HT1080 (cell line): ENCODE measurements around the gene CAND1. TPM values are rescaled to one million over a fixed set of nuclear protein-coding genes. Genes with fewer than 3 reads are reported as not detected.

Experiments used
- DNase-seq: peaks from one replicate; pipeline ENCODE4 v3.0.0-alpha.2; 2015; ENCODE audit warnings: low read depth
- total RNA-seq: library from RNA; depleted of rRNA; stranded (reverse); fragments of >200 nt; shearing (Covaris generic); gene quantifications from 2 replicates; pipeline ENCODE4 v1.2.3, GENCODE V29; 2014

CAND1 gene
- total RNA-seq, 1 experiment from 2014 or later = 123 TPM

GRCh38 chr12:67280088-67280487, 10.9 kb downstream of the CAND1 start:
- no peak for DNase-seq

DNA sequence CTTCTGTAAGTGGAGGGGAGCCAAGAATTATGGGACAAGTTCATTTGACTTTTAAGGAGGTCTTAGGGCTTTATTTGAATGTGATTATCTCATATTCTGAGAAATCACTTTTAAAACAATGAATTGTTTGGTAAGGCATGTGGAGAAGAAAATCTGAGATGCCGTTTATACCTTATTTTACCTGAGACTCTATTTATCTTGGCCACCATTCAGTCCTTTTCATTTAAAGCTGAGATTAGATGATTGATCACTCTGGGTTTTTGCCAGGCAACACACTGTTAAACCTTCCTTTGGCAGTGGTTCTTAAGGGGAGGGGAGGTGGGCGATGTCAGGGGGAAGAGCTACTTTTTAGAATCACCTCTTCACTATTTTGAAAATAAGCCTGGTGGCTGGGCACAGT, 11.4 kb downstream of the CAND1 start:
- no peak for DNase-seq

GRCh38 chr12:67284561-67284960, 15.4 kb downstream of the CAND1 start:
- no peak for DNase-seq

GRCh38 chr12:67286257-67286656, 17.1 kb downstream of the CAND1 start:
- no peak for DNase-seq

DNA sequence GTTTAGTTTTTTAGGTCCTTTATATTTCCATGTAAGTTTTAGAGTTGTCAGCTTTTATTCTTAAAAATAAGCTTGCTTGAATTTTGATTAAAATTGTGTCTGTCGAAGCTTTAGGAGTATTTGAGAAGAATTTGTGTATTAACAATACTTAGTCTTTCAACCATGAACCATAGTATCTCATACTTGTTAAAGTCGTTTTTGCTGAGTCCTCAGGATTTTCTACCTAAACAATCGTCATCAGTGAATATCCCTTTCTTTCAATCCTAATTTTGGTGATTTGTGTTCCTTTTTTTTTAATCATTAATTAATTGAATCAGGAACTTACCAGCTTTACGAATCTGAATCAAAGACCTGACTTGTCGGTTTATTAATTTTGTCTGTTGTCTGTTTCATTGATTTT, 18.2 kb downstream of the CAND1 start:
- no peak for DNase-seq

GRCh38 chr12:67288561-67288960, 19.4 kb downstream of the CAND1 start:
- no peak for DNase-seq

- no peak for DNase-seq
Observed at GRCh38 chr12:67290378-67290777, 21.2 kb downstream of the CAND1 start.

DNA sequence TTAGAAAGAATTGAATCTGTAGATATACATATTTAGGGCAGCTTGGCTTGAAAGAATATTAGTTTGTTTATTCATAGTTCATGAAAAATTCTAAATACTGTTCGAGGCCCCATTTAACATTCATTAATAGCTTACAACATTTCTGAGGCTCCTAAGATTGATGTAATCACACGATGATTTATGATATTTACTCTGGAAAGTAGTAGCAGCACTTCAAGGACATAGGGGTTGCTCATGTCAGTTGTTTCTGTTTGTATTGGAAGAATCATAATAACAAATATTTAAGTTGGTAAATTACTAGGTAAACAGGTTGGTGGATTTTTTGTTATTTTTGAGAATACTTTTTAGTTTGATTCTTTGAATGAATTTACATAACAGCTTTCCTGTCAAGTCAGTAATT, 30.4 kb downstream of the CAND1 start:
- no peak for DNase-seq

DNA sequence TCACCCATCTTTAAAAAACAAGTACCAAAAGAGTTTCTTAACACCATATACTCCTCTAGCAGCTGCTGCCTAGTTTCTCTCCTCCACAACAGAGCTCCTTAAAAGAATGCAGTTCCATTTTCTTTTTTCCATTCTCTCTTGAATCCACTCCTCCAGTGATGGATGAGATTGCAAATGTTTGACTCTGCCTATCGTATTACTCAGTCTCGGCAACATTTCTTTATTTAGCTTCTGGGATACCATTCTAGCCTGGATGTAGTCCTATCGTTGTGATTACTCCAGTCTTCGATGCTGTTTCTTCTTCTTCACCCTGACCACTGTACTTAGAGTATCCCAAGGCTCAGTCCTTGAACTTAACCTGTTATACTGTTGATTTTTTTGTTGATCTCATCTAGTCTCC, 30.8 kb downstream of the CAND1 start:
- DNase-seq = no peak

DNA sequence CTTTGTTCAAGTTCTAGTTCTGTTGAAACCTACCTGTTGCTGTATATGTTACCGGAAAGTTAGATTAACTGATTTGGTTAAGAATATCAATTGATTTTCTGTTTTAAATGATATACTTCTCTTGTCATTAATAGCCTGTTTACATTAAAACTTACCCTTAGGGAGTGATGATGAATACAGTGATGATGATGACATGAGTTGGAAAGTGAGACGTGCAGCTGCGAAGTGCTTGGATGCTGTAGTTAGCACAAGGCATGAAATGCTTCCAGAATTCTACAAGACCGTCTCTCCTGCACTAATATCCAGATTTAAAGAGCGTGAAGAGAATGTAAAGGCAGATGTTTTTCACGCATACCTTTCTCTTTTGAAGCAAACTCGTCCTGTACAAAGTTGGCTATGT, 33.0 kb downstream of the CAND1 start:
- no peak for DNase-seq

GRCh38 chr12:67305544-67305943, 36.4 kb downstream of the CAND1 start:
- DNase-seq = no peak

DNA sequence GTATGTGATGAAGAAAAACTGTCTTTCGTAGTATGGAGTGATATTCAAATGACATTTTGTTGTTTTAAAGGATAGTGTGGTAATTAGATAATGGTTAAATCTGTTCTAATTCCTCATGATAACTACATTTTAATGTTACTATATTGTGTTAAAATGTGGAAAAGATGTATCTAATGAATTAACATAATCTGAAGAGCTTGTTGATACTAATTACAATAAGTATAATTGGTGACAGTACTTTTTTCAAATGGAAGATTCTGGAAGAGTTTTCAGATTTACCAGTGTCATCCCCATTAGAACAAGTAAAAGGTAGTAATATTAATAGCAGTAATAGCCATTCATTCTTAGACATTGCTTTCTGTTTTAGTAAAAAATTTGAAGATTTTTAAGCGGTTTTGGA, 37.6 kb downstream of the CAND1 start:
- no peak for DNase-seq

DNA sequence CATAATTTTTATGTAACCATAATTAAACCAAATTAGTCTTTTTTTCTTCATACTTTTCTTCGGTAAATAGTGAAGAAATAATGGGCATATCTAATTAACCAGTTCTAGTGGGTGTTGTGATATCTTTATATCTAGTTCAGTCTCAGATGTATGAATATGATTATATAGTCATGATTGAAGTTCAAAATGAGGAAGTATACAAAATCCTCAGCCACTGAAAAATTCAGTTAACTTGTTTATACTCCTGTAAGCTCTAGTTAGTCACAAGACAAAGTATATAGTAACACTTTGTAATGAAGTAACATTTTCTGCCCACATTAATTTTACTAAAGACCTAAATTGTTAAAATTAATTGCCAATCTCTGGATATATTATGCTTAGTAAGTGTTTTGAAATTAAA, 46.5 kb downstream of the CAND1 start:
- DNase-seq = no peak

DNA sequence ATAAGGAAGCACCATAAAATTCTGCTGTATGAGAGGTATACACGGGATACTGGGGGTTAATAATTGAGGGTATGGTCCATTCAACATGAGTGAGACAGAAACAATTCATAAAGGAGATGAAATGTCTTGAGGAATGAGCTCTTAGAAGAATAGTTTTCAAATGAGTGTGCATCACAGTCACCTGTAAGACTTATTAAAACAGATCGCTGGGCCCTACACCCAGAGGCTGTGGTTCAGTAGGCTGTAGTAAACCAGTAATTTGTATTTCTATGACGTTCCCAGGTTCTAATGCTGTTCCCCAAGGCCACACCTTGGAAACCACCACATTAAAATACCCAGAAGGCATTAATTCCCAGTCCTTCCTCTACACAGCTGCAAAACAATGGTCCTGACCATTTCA, 49.6 kb downstream of the CAND1 start:
- no peak for DNase-seq

DNA sequence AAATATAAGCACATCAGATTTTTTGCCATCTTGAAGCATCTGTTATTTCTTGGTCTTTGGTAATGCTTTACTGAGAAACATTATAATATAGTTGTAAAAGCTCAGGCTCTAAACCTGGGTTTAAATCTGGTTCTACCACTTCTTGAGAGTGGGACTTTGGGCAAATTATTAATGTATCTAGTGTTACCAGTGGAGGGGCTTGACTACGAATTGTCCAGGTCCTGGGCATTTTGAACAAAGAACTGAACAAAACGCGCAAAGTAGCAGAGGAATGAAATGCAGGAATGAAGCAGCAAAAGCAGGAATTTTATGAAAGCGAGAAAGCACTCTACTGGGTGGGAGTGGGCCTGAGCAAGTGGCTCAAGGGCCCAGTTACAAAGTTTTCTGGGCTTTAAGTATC, 50.8 kb downstream of the CAND1 start:
- DNase-seq = no peak

- peak; percentile 24 for DNase-seq
Observed at GRCh38 chr12:67320614-67321295, 51.6 kb downstream of the CAND1 start.

DNA sequence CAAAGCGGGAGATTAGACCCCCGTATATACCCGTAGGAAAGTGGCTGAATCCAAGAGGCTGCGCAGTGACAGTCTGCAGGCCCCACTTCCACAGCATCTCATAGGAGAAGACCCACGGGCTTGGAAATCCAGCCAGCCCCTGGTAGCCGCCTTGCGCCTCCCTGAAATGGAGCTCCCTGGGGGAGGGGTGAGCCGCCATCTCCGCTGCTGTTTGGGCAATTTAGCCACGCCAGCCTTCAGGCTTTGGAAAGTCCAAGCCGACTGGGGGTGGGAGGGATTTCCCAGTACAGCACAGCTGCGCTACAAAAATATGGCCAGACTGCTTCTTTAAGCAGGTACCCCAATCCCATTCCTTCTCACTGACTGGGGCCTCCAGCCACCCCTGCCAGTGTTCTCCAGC, 53.4 kb downstream of the CAND1 start:
- DNase-seq = no peak

DNA sequence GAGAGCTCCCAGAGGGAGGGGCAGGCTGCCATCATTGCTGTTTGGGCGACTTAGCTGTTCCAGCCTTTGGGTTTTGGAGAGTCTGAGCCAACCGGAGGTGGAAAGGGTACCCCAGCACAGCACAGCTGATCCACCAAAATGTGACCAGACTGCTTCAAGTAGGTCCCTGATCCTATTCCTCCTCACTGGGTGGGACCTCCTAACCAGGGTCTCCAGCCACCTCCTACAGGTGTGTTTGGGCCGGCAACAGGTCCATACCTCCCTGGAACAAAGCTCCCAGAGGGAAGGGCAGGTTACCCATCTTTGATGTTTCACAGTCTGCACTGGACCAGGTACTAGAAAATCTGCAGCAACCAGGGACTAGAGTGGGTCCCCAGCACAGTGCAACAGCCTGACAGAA, 53.8 kb downstream of the CAND1 start:
- no peak for DNase-seq

- DNase-seq = no peak
Observed at GRCh38 chr12:67326637-67327036, 57.5 kb downstream of the CAND1 start.

DNA sequence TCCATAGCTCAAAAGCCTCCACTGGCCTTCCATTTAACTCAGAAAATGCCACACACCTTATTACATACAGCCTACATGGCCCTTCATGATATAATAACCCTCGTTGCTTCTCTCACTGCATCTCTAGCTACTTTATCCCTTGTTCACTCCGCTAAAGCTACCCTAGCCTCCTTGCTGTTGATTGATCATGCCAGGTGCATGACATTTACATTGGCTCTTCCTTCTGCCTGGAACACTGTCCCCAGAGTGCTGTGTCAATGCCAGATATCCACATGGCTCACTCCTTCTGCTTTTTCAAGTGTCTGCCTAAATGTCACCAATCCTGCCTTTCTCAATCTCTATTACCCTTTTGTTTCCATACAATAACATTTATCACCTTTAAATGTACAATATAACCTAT, 58.3 kb downstream of the CAND1 start:
- no peak for DNase-seq

DNA sequence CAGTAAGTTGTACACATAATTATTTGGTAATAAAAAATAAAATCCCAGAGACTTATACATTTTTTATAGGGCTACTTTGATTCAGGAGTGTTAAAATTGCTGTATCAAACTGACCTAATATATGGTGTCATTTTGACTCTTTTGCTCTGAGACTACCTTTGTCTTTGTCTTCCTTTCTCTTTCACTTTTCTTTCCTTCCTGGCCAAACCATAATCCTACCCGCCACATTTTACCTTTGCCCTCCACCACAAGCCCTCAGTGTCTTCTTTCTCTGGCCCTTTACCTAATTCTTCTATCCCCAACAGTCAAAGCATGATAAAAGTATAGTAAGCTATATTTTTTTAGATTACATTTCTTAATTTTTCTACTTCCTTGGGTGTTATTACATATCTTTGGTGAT, 62.0 kb downstream of the CAND1 start:
- no peak for DNase-seq

DNA sequence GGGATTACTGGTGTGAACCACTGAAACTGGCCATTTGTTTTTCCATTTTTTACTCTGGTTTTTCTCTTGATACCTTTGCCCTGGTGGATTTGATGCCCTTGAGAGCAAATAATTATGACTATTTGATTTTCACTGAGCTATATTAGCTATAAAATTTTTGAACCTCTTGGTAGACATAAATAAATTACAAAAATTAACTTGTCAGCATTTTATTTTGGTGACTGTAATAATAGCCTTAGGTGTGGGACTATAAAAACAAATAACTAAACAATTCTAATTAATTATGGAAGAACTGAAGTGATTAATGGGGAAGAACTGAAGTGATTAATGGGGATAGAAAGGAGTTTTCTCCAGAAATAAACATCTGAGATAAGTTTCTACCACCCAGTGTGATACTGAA, 62.7 kb downstream of the CAND1 start:
- DNase-seq = no peak

- DNase-seq = no peak
Observed at GRCh38 chr12:67333649-67334048, 64.5 kb downstream of the CAND1 start.

- no peak for DNase-seq
Observed at GRCh38 chr12:67338426-67338825, 69.3 kb downstream of the CAND1 start.
